Keratinocyte (primary cell): ENCODE measurements around the gene GPC3. TPM values are rescaled to one million over a fixed set of nuclear protein-coding genes. Genes with fewer than 3 reads are reported as not detected.

Experiments
- DNase-seq: peaks from one replicate; pipeline ENCODE4 v3.0.0-alpha.2; 2011; ENCODE audit warnings: low read depth, missing footprints, low spot score
- FAIRE-seq: peaks from 2 replicates; lab custom pipeline; 2011; peaks lifted over from hg19 to GRCh38; lab: Jason Lieb, UNC
- H2AFZ ChIP-seq: 2 replicates; pipeline ENCODE4 v1.6.0; 2012; ENCODE audit warnings: low read length, control low read depth, inconsistent platforms; ENCODE audit not compliant: control insufficient read depth
- H3K27ac ChIP-seq: 2 replicates; pipeline ENCODE4 v1.5.1; 2011; ENCODE audit warnings: low read length; ENCODE audit not compliant: control insufficient read depth, insufficient read depth
- H3K27me3 ChIP-seq: 3 replicates; pipeline ENCODE4 v1.6.0; 2011; ENCODE audit warnings: low read length; ENCODE audit not compliant: control insufficient read depth, insufficient read depth; ENCODE audit errors: extremely low read depth
- H3K36me3 ChIP-seq, 2 experiments: 2 replicates in 1 of 2; 3 replicates in 1 of 2; pipeline ENCODE4 v1.5.1; 2011; ENCODE audit warnings: low read length in 2 of 2, mild to moderate bottlenecking in 1 of 2; ENCODE audit not compliant: control insufficient read depth in 2 of 2, insufficient read depth in 2 of 2; ENCODE audit errors: extremely low read depth in 1 of 2
- H3K4me1 ChIP-seq: 3 replicates; pipeline ENCODE4 v1.5.1; 2011; ENCODE audit warnings: low read length; ENCODE audit not compliant: control insufficient read depth, insufficient read depth; ENCODE audit errors: extremely low read depth
- H3K4me2 ChIP-seq: 3 replicates; pipeline ENCODE4 v1.6.0; 2011; ENCODE audit warnings: low read depth, low read length; ENCODE audit not compliant: control insufficient read depth, insufficient read depth; ENCODE audit errors: extremely low read depth
- H3K4me3 ChIP-seq, 3 experiments: fragments of 200-600 bp in 1 of 3; sonication (generic) in 1 of 3; 2 replicates in 2 of 3; 3 replicates in 1 of 3; pipeline ENCODE4 v1.5.1; 2011 to 2016; ENCODE audit warnings: low read length in 3 of 3, mild to moderate bottlenecking in 3 of 3, control low read depth in 2 of 3, inconsistent platforms in 1 of 3, low read depth in 1 of 3, mixed read lengths in 1 of 3, mixed run types in 1 of 3, moderate library complexity in 1 of 3; ENCODE audit not compliant: control insufficient read depth in 2 of 3, insufficient read depth in 2 of 3; ENCODE audit errors: extremely low read depth in 1 of 3
- H3K79me2 ChIP-seq: 2 replicates; pipeline ENCODE4 v1.6.0; 2012; ENCODE audit warnings: low read length; ENCODE audit not compliant: control insufficient read depth, insufficient read depth
- H3K9ac ChIP-seq: 3 replicates; pipeline ENCODE4 v1.6.0; 2011; ENCODE audit warnings: low read length; ENCODE audit not compliant: control insufficient read depth, insufficient read depth; ENCODE audit errors: extremely low read depth
- H3K9me1 ChIP-seq: 3 replicates; pipeline ENCODE4 v1.6.0; 2011; ENCODE audit warnings: low read length; ENCODE audit not compliant: control insufficient read depth, insufficient read depth; ENCODE audit errors: extremely low read depth
- H3K9me3 ChIP-seq: 2 replicates; pipeline ENCODE4 v1.5.1; 2012; ENCODE audit warnings: low read depth, low read length; ENCODE audit not compliant: control insufficient read depth
- H4K20me1 ChIP-seq: 3 replicates; pipeline ENCODE4 v1.6.0; 2011; ENCODE audit warnings: low read length; ENCODE audit not compliant: control insufficient read depth, insufficient read depth; ENCODE audit errors: extremely low read depth
- CTCF ChIP-seq, 3 experiments: IDR thresholded peaks in 1 of 3; conservative IDR thresholded peaks in 1 of 3; optimal IDR thresholded peaks in 1 of 3; 2 replicates in 2 of 3; 3 replicates in 1 of 3; pipeline versions ENCODE3 to v1.5.1; 2011; ENCODE audit warnings: low read length in 3 of 3, mild to moderate bottlenecking in 3 of 3, moderate library complexity in 2 of 3, control low read depth in 1 of 3, inconsistent platforms in 1 of 3; ENCODE audit not compliant: insufficient read depth in 2 of 3; ENCODE audit errors: extremely low read depth in 1 of 3
- EZH2 ChIP-seq: IDR thresholded peaks from one replicate; pipeline ENCODE4 v1.6.1; 2012; ENCODE audit warnings: inconsistent platforms, mild to moderate bottlenecking, low read length, moderate library complexity
- dilution Hi-C: fragments of 300-500 bp; cut with MboI; formaldehyde crosslinking; loops from one replicate; pipeline ENCODE4 v1.7.0; 2020; ENCODE audit warnings: low sequenced_read_pairs; ENCODE audit not compliant: extremely low pct_ligation_motif_present
- polyA plus RNA-seq, 5 experiments: library from polyadenylated mRNA; depleted of rRNA in 3 of 5; stranded (reverse) in 3 of 5; stranded (forward) in 1 of 5; unstranded in 1 of 5; fragments of >200 nt; gene quantifications; 1 replicate in 1 of 5; 2 replicates in 3 of 5; 3 replicates in 1 of 5; pipeline versions ENCODE4 v1.2.1 to v1.2.3, GENCODE V29; 2011 to 2012; ENCODE audit warnings: missing spikeins in 2 of 5, low read depth in 1 of 5, low replicate concordance in 1 of 5

The GPC3 gene
- polyA plus RNA-seq, 1 donor (not counting 4 experiments of a cell fraction or from before 2014, with no cell fraction given) = 0.03 TPM

DNA sequence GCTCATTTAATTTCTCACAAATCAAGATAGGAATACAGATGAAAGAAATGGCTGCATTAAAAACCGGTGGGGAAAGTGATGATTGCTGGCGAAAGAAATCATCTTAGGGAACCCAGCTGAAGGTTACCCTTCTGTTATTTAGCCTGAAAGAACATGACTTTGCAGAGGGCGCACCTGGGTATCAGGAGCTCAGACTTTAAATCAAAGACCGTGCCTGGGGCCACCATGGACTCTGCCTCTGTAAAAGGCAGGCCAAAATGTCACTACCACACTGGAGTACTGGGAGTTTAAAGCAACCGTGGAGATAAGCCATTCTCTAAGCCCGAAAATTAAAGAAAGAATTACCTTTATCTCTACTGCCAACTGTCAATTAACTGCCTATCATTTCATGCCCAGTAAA lies 24.3 kb downstream of the GPC3 start:
- H2AFZ ChIP-seq = no peak overlapping the region
- H3K27me3 ChIP-seq = no peaks in the 10 kb centered on the region
- H3K9me3 ChIP-seq = no peaks in the 10 kb centered on the region
- H3K4me3 ChIP-seq = no peak overlapping the region
- no peaks in the 10 kb centered on the region for H3K79me2 ChIP-seq
- H3K9ac ChIP-seq = no peak overlapping the region
- no peak overlapping the region for H3K27ac ChIP-seq
- DNase-seq (no peak), FAIRE-seq (no peak)
- no peaks in the 10 kb centered on the region for H3K4me1 ChIP-seq
- H3K4me2 ChIP-seq = no peak overlapping the region
- TF ChIP-seq CTCF (optimal IDR thresholded peaks at IDR 0.05 in 1 of 3, IDR thresholded peaks at IDR 0.05 in 1 of 3, conservative IDR thresholded peaks at IDR 0.05 in 1 of 3; ENCODE audit: extremely low read depth in 1 of 3, insufficient read depth in 2 of 3, low read length in 3 of 3) = no peak
- TF ChIP-seq EZH2 = no peak
- dilution Hi-C loops = no loop called here
- no peaks in the 10 kb centered on the region for H3K36me3 ChIP-seq
- no peaks in the 10 kb centered on the region for H4K20me1 ChIP-seq
- no peaks in the 10 kb centered on the region for H3K9me1 ChIP-seq

DNA sequence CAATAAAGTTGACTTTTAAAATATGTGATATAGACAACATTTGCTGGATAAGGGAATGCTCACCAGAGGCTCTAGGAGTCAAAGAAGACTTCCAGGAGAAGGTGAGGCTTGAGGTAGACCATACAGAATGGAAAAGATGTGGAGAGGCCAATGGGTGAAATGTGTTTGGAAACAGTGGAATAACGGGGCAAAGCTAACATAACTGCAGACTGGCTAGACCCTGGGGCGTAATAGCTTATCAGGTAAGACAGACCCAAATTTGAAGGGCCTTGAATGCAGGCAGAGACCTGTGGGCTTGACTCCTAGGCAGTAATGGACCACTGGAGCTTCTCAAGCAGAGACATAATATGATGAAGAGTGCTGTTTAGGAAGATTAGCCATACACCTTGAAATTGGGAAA lies 25.4 kb downstream of the GPC3 start:
- Histone ChIP-seq H3K9me1 (no peaks in the 10 kb centered on the region), H3K4me3 (no peak overlapping the region), H3K9ac (no peak overlapping the region), H3K4me1 (no peaks in the 10 kb centered on the region), H3K4me2 (no peak overlapping the region), H3K9me3 (no peaks in the 10 kb centered on the region), H3K27ac (no peak overlapping the region), H4K20me1 (no peaks in the 10 kb centered on the region), H3K36me3 (no peaks in the 10 kb centered on the region), H3K79me2 (no peaks in the 10 kb centered on the region), H3K27me3 (no peaks in the 10 kb centered on the region), H2AFZ (no peak overlapping the region)
- DNase-seq = no peak
- dilution Hi-C loops = no loop called here
- no peak for FAIRE-seq
- TF ChIP-seq CTCF (optimal IDR thresholded peaks at IDR 0.05 in 1 of 3, IDR thresholded peaks at IDR 0.05 in 1 of 3, conservative IDR thresholded peaks at IDR 0.05 in 1 of 3; ENCODE audit: extremely low read depth in 1 of 3, insufficient read depth in 2 of 3, low read length in 3 of 3) = no peak
- no peak for TF ChIP-seq EZH2
